KBM-7 (cell line): ENCODE results near the gene CYP1A2.
A peak's percentile ranks its signal among the peaks of the same experiment; 100 is the strongest.
"Not testable (repeated sequence)": the region's sequence is repeated elsewhere in the genome, so short reads cannot be mapped to it uniquely, and the experiment has no call there.

Experiments
- DNase-seq: peaks from one replicate; pipeline ENCODE4 v3.0.0-alpha.2; 2015
- in situ Hi-C: fragments of 300-500 bp; cut with MboI; formaldehyde crosslinking; loops from 2 replicates; pipeline ENCODE4 v1.14.3; 2020; ENCODE audit warnings: low sequenced_read_pairs, low pct_unique_long_range_greater_than_20kb, mixed read lengths

The CYP1A2 gene

GRCh38 chr15:74748322-74748946 lies at the start of gene CYP1A2:
TSS of gene CYP1A2 (plus strand) at chr15:74748845. CDS start at chr15:74749739, 894 bp downstream.
- in situ Hi-C loops, result no loop called here
- DNase-seq, result no peak

GRCh38 chr15:74709011-74709410 lies 39.6 kb upstream of the CYP1A2 start:
- in situ Hi-C loops, result no loop called here
- DNase-seq, result no peak

GRCh38 chr15:74709892-74710291 lies 38.8 kb upstream of the CYP1A2 start:
- in situ Hi-C loops, result no loop called here
- no peak for DNase-seq

- in situ Hi-C loops, result no loop called here
- no peak for DNase-seq
Measured at GRCh38 chr15:74710319-74711094, 38.1 kb upstream of the CYP1A2 start.

GRCh38 chr15:74712311-74712710 lies 36.3 kb upstream of the CYP1A2 start:
- in situ Hi-C loops, result no loop called here
- no peak for DNase-seq

GRCh38 chr15:74716651-74717050 lies 32.0 kb upstream of the CYP1A2 start:
- in situ Hi-C loops, result no loop called here
- DNase-seq, result no peak

- in situ Hi-C loops, result no loop called here
- no peak for DNase-seq
Measured at GRCh38 chr15:74722591-74722990, 26.1 kb upstream of the CYP1A2 start.

- in situ Hi-C loops, result no loop called here
- DNase-seq, result no peak
Measured at GRCh38 chr15:74723187-74723586, 25.5 kb upstream of the CYP1A2 start.

GRCh38 chr15:74723754-74724334 lies 24.8 kb upstream of the CYP1A2 start:
- in situ Hi-C loops, result no loop called here
- peak; percentile 86 for DNase-seq

- DNase-seq, result no peak
- in situ Hi-C loops, result no loop called here
Measured at GRCh38 chr15:74724570-74725224, 23.9 kb upstream of the CYP1A2 start.

- DNase-seq, result peak; percentile 35
Measured at GRCh38 chr15:74725225-74725774, 23.3 kb upstream of the CYP1A2 start, which contains the start of gene CYP1A1. TSS of gene CYP1A1 (minus strand) at chr15:74725528. CDS start at chr15:74723097, 2,431 bp downstream.

GRCh38 chr15:74725845-74726773 lies 22.5 kb upstream of the CYP1A2 start:
- in situ Hi-C loops, result no loop called here
- peak; percentile 76 for DNase-seq

More at GRCh38 chr15:74725225-74725774, 23.3 kb upstream of the CYP1A2 start, which contains the start of gene CYP1A1:
- in situ Hi-C loops, result no loop called here

GRCh38 chr15:74726774-74727164 lies 21.9 kb upstream of the CYP1A2 start:
- in situ Hi-C loops, result no loop called here
- DNase-seq, result peak; percentile 50

GRCh38 chr15:74727727-74728126 lies 20.9 kb upstream of the CYP1A2 start:
- no peak for DNase-seq
- in situ Hi-C loops, result no loop called here

GRCh38 chr15:74728699-74729098 lies 19.9 kb upstream of the CYP1A2 start:
- DNase-seq, in situ Hi-C loops: not testable (repeated sequence)

GRCh38 chr15:74729372-74729771 lies 19.3 kb upstream of the CYP1A2 start:
- DNase-seq, in situ Hi-C loops: not testable (repeated sequence)

- no peak for DNase-seq
- in situ Hi-C loops, result no loop called here
Measured at GRCh38 chr15:74730619-74731316, 17.9 kb upstream of the CYP1A2 start.

- in situ Hi-C loops, result no loop called here
- no peak for DNase-seq
Measured at GRCh38 chr15:74732846-74733245, 15.8 kb upstream of the CYP1A2 start.
